ENCODE data around the gene TMEM35B.

DNA sequence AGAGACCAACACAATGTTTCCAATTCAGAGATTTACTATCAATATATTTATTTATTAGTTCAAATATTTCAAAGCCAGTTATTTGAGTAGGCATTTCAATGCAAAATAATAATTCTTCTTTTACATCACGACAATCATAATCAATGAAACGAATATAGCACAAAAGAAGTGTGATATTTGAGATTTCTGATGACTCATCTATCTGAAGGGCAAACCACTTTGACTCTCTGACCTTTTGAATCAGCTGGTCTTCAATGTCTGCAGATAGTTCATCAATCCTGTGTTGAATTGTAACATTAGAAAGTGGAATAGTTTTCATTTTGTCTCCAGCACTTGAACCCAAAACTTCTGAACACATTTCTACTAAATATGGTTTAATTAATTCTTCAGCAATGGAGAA, 3.0 kb upstream of the TMEM35B start:
- TF ChIP-seq, protein P1, sequence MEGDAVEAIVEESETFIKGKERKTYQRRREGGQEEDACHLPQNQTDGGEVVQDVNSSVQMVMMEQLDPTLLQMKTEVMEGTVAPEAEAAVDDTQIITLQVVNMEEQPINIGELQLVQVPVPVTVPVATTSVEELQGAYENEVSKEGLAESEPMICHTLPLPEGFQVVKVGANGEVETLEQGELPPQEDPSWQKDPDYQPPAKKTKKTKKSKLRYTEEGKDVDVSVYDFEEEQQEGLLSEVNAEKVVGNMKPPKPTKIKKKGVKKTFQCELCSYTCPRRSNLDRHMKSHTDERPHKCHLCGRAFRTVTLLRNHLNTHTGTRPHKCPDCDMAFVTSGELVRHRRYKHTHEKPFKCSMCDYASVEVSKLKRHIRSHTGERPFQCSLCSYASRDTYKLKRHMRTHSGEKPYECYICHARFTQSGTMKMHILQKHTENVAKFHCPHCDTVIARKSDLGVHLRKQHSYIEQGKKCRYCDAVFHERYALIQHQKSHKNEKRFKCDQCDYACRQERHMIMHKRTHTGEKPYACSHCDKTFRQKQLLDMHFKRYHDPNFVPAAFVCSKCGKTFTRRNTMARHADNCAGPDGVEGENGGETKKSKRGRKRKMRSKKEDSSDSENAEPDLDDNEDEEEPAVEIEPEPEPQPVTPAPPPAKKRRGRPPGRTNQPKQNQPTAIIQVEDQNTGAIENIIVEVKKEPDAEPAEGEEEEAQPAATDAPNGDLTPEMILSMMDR (IDR thresholded peaks at IDR 0.05), result no peak
- TF ChIP-seq POLR2A (IDR thresholded peaks at IDR 0.05), result no peak
